HG02798 (cell line): Measurements from ENCODE around the gene NDC80.
"Not testable (repeated sequence)": the region's sequence is repeated elsewhere in the genome, so short reads cannot be mapped to it uniquely, and the experiment has no call there.

Source experiments
- ATAC-seq: cut with Tn5 transposase; IDR thresholded peaks from one replicate; pipeline ENCODE4 v1.9.1; 2021; ENCODE audit warnings: mild to moderate bottlenecking; ENCODE audit not compliant: unreplicated experiment, poor library complexity

The NDC80 gene

GRCh38 chr18:2662288-2662687 is 90.9 kb downstream of the NDC80 start:
- ATAC-seq: not testable (repeated sequence)

- ATAC-seq: peak; percentile 39
Observed at GRCh38 chr18:2662990-2663389, 91.6 kb downstream of the NDC80 start.
